ENCODE data around the gene KCTD1. TPM values are rescaled to one million over a fixed set of nuclear protein-coding genes. Genes with fewer than 3 reads are reported as not detected.

KCTD1 gene
- total and polyA plus RNA-seq, 8 donors, result 4.3 to 16.8 (median 8.1) TPM

- ATAC-seq, result no peak
- no peak for TF ChIP-seq CTCF (IDR thresholded peaks at IDR 0.05)
- Histone ChIP-seq H3K4me3 (no peak overlapping the region), H3K27me3 (no peaks in the 10 kb centered on the region), H3K4me1 (peaks cover 0 to 8% (median 5%) of the 10 kb centered on the region in 3 donors), H3K36me3 (no peaks in the 10 kb centered on the region), H3K9me3 (no peaks in the 10 kb centered on the region), H3K27ac (no peak overlapping the region)
- WGBS, 2 donors, result 85 to 90% methylated on average over 11 of the region's 11 CpGs
- FAIRE-seq, result no peak
- DNase-seq, result no peak
- intact Hi-C loops (cut with DNase I), result no loop called here
Observed at GRCh38 chr18:26464128-26465011, 84.0 kb downstream of the KCTD1 start.

- ATAC-seq, result no peak
- FAIRE-seq, result no peak
- no peaks in the 10 kb centered on the region for H3K36me3 ChIP-seq
- H3K27me3 ChIP-seq, result no peaks in the 10 kb centered on the region
- intact Hi-C loops (cut with DNase I), result no loop called here
- TF ChIP-seq CTCF (IDR thresholded peaks at IDR 0.05), result no peak
- H3K9me3 ChIP-seq, result no peaks in the 10 kb centered on the region
- 95 to 97% methylated on average over 4 of the region's 4 CpGs for WGBS, 2 donors
- H3K4me1 ChIP-seq, result peaks cover 0 to 8% (median 5%) of the 10 kb centered on the region in 3 donors
- H3K27ac ChIP-seq, result no peak overlapping the region
- no peak for DNase-seq
- no peak overlapping the region for H3K4me3 ChIP-seq
Observed at GRCh38 chr18:26462355-26462754, 86.0 kb downstream of the KCTD1 start.

- peak in 3 of 4 donors; percentile 22 to 39 (median 26) for ATAC-seq
- no peaks in the 10 kb centered on the region for H3K27me3 ChIP-seq
- no peak overlapping the region for H3K4me3 ChIP-seq
- no peaks in the 10 kb centered on the region for H3K36me3 ChIP-seq
- TF ChIP-seq CTCF (IDR thresholded peaks at IDR 0.05), result no peak
- intact Hi-C loops (cut with DNase I), result no loop called here
- H3K9me3 ChIP-seq, result no peaks in the 10 kb centered on the region
- H3K27ac ChIP-seq, result no peak overlapping the region
- 64% methylated on average over 3 of the region's 3 CpGs for WGBS, 2 donors
- peaks cover 0 to 8% (median 5%) of the 10 kb centered on the region in 3 donors for H3K4me1 ChIP-seq
- FAIRE-seq, result no peak
- no peak for DNase-seq
Observed at GRCh38 chr18:26461405-26461804, 86.9 kb downstream of the KCTD1 start.

GRCh38 chr18:26460449-26461091 lies 87.8 kb downstream of the KCTD1 start:
- Histone ChIP-seq H3K27me3 (no peaks in the 10 kb centered on the region), H3K27ac (peak overlapping the region in 2 of 4 donors; percentile 28 to 29), H3K4me3 (no peak overlapping the region), H3K4me1 (peaks cover 0 to 8% (median 5%) of the 10 kb centered on the region in 3 donors), H3K36me3 (no peaks in the 10 kb centered on the region), H3K9me3 (no peaks in the 10 kb centered on the region)
- WGBS, 2 donors, result 22 to 32% methylated on average over 4 of the region's 4 CpGs
- no peak for FAIRE-seq
- intact Hi-C loops (cut with DNase I), result no loop called here
- peak; percentile 85 to 93 (median 90) for ATAC-seq
- no peak for TF ChIP-seq CTCF (IDR thresholded peaks at IDR 0.05)
- peak in 3 of 6 donors; percentile 33 to 37 (median 35) for DNase-seq

All from pancreas (tissue), 10 donors.